ENCODE data around the gene ELK4.

Gene ELK4

GRCh38 chr1:205579711-205580110 lies 52.1 kb downstream of the ELK4 start:
- DNase-seq, result no peak

- DNase-seq, result no peak
These were observed 52.8 kb downstream of the ELK4 start for GRCh38 chr1:205578780-205579571.

- no peak for DNase-seq
These were observed 53.7 kb downstream of the ELK4 start for GRCh38 chr1:205577874-205578658.

GRCh38 chr1:205576805-205577761 lies 54.7 kb downstream of the ELK4 start:
- no peak for DNase-seq

- DNase-seq, result no peak
These were observed 55.8 kb downstream of the ELK4 start for GRCh38 chr1:205576011-205576410.

- DNase-seq, result no peak
These were observed 56.4 kb downstream of the ELK4 start for GRCh38 chr1:205575294-205575885.

- DNase-seq, result no peak
These were observed 59.4 kb downstream of the ELK4 start for GRCh38 chr1:205572421-205572820.

- DNase-seq, result no peak
These were observed 60.1 kb downstream of the ELK4 start for GRCh38 chr1:205571747-205572146.

GRCh38 chr1:205570796-205571537 lies 60.8 kb downstream of the ELK4 start:
- no peak for DNase-seq

GRCh38 chr1:205570173-205570501 lies 61.7 kb downstream of the ELK4 start:
- no peak for DNase-seq

GRCh38 chr1:205569411-205570172 lies 62.2 kb downstream of the ELK4 start:
- no peak for DNase-seq

GRCh38 chr1:205568469-205569361 lies 63.1 kb downstream of the ELK4 start:
- peak; percentile 49 for DNase-seq

- no peak for DNase-seq
These were observed 63.7 kb downstream of the ELK4 start for GRCh38 chr1:205568135-205568468.

- DNase-seq, result no peak
These were observed 64.1 kb downstream of the ELK4 start for GRCh38 chr1:205567716-205568115.

GRCh38 chr1:205565799-205566198 lies 66.0 kb downstream of the ELK4 start:
- no peak for DNase-seq

- no peak for DNase-seq
These were observed 67.8 kb downstream of the ELK4 start for GRCh38 chr1:205563927-205564441.

GRCh38 chr1:205561501-205562203 lies 70.2 kb downstream of the ELK4 start:
- no peak for DNase-seq

Data from 8988T (cell line).